Gastroesophageal sphincter (tissue), 3 donors: ENCODE data around the gene VAV1.

Experiments used
- CTCF ChIP-seq, 4 experiments: fragments of 200-600 bp in 2 of 4; fragments of 450-650 bp in 2 of 4; sonication (generic) in 1 of 4; IDR thresholded peaks; one replicate each; pipeline ENCODE4 v1.5.1; 2017 to 2019; ENCODE audit warnings: antibody characterized with exemption in 4 of 4, mild to moderate bottlenecking in 2 of 4, moderate library complexity in 2 of 4
- POLR2A ChIP-seq, 2 donors: fragments of 450-650 bp; IDR thresholded peaks; one replicate each; pipeline ENCODE4 v1.6.1; 2017; ENCODE audit warnings: antibody characterized with exemption in 2 of 2, mild to moderate bottlenecking in 2 of 2, moderate library complexity in 1 of 2
- POLR2AphosphoS5 ChIP-seq: sonication (generic); formaldehyde crosslinking; IDR thresholded peaks from one replicate; pipeline ENCODE4 v1.6.1; 2017; ENCODE audit warnings: antibody characterized with exemption

GRCh38 chr19:6728346-6728745 is 44.2 kb upstream of the VAV1 start:
- TF ChIP-seq CTCF (IDR thresholded peaks at IDR 0.05) (no peak), POLR2AphosphoS5 (no peak), POLR2A (IDR thresholded peaks at IDR 0.05) (no peak)
